HEK293 (cell line): Measurements from ENCODE around the gene OGFRL1.

ENCODE experiments used
- CTCF ChIA-PET: fragments of 350-600 bp; formaldehyde crosslinking; extraction: SDS; loops from one replicate; lab custom pipeline; 2021; ENCODE audit warnings: antibody characterized with exemption; lab: Yijun Ruan, JAX
- POLR2A ChIA-PET: fragments of 300-600 bp; formaldehyde crosslinking; extraction: SDS; loops from one replicate; lab custom pipeline; 2020; ENCODE audit warnings: antibody characterized with exemption, inconsistent platforms; lab: Yijun Ruan, JAX
- H3K27ac ChIP-seq: fragments of 200-500 bp; sonication (Bioruptor generic); 2 replicates; pipeline ENCODE4 v1.5.1; 2014; ENCODE audit warnings: low read depth, low read length, control low read depth, inconsistent platforms; ENCODE audit errors: extremely low read depth
- H3K36me3 ChIP-seq, 2 experiments: fragments of 200-500 bp in 1 of 2; sonication (Bioruptor generic) in 1 of 2; 1 replicate in 1 of 2; 2 replicates in 1 of 2; pipeline ENCODE4 v1.5.1; 2014 to 2017; ENCODE audit warnings: inconsistent platforms in 2 of 2, low read length in 2 of 2; ENCODE audit not compliant: control insufficient read depth in 2 of 2, insufficient read depth in 1 of 2
- H3K4me1 ChIP-seq: fragments of 200-500 bp; sonication (Bioruptor generic); 2 replicates; pipeline ENCODE4 v1.5.1; 2014; ENCODE audit warnings: mild to moderate bottlenecking, low read length, inconsistent platforms; ENCODE audit not compliant: control insufficient read depth, insufficient read depth
- H3K4me3 ChIP-seq: 2 replicates; pipeline ENCODE4 v1.5.1; 2011; ENCODE audit warnings: low read depth, mild to moderate bottlenecking, control low read depth, low read length, moderate library complexity
- H3K9me3 ChIP-seq: fragments of 200-500 bp; sonication (Bioruptor generic); 2 replicates; pipeline ENCODE4 v1.5.1; 2014; ENCODE audit warnings: low read depth, low read length, inconsistent platforms; ENCODE audit not compliant: control insufficient read depth, insufficient read depth
- ATF2 ChIP-seq: fragments of 450-650 bp; formaldehyde crosslinking; IDR thresholded peaks from 2 replicates; pipeline ENCODE4 v1.5.1; 2016; ENCODE audit warnings: missing biosample characterization, missing genetic modification characterization, low read depth
- BCL11A ChIP-seq: fragments of 450-650 bp; formaldehyde crosslinking; IDR thresholded peaks from 2 replicates; pipeline ENCODE4 v1.5.1; 2016; ENCODE audit warnings: low read depth, missing biosample characterization, missing genetic modification characterization
- GLIS1 ChIP-seq: fragments of 450-650 bp; formaldehyde crosslinking; IDR thresholded peaks from 2 replicates; pipeline ENCODE4 v1.5.1; 2016; ENCODE audit warnings: missing biosample characterization, missing genetic modification characterization
- HOXC10 ChIP-seq: sonication (generic); formaldehyde crosslinking; IDR thresholded peaks from 2 replicates; pipeline ENCODE4 v1.8.1; 2023; ENCODE audit warnings: mild to moderate bottlenecking, missing genetic modification reagents
- PBX3 ChIP-seq: sonication (generic); formaldehyde crosslinking; IDR thresholded peaks from 2 replicates; pipeline ENCODE4 v1.8.1; 2022; ENCODE audit warnings: mild to moderate bottlenecking, moderate library complexity, missing genetic modification reagents
- REPIN1 ChIP-seq: fragments of 450-650 bp; formaldehyde crosslinking; IDR thresholded peaks from 2 replicates; pipeline ENCODE4 v1.5.1; 2017; ENCODE audit warnings: missing biosample characterization, missing genetic modification characterization, low read depth
- REST ChIP-seq: fragments of 450-650 bp; formaldehyde crosslinking; IDR thresholded peaks from 2 replicates; pipeline ENCODE4 v1.5.1; 2016; ENCODE audit warnings: missing biosample characterization, missing genetic modification characterization
- SCRT2 ChIP-seq: fragments of 450-650 bp; formaldehyde crosslinking; IDR thresholded peaks from 2 replicates; pipeline ENCODE4 v1.5.1; 2016; ENCODE audit warnings: missing biosample characterization, missing genetic modification characterization
- SP7 ChIP-seq: fragments of 450-650 bp; formaldehyde crosslinking; IDR thresholded peaks from 2 replicates; pipeline ENCODE4 v1.5.1; 2016; ENCODE audit warnings: missing biosample characterization, missing genetic modification characterization
- ZBTB7A ChIP-seq: fragments of 450-650 bp; formaldehyde crosslinking; IDR thresholded peaks from 2 replicates; pipeline ENCODE4 v1.5.1; 2016; ENCODE audit warnings: low read depth, missing biosample characterization, missing genetic modification characterization
- ZFP3 ChIP-seq: fragments of 450-650 bp; formaldehyde crosslinking; IDR thresholded peaks from 2 replicates; pipeline ENCODE4 v1.5.1; 2016; ENCODE audit warnings: low read depth, missing biosample characterization, missing genetic modification characterization
- ZNF10 ChIP-seq: fragments of 450-650 bp; formaldehyde crosslinking; IDR thresholded peaks from 2 replicates; pipeline ENCODE4 v1.5.1; 2017; ENCODE audit warnings: missing biosample characterization, missing genetic modification characterization
- ZNF112 ChIP-seq: fragments of 450-650 bp; formaldehyde crosslinking; IDR thresholded peaks from 2 replicates; pipeline ENCODE4 v1.5.0; 2017; ENCODE audit warnings: missing biosample characterization, missing genetic modification characterization
- ZNF18 ChIP-seq: fragments of 450-650 bp; formaldehyde crosslinking; IDR thresholded peaks from 2 replicates; pipeline ENCODE4 v1.5.1; 2016; ENCODE audit warnings: missing biosample characterization, missing genetic modification characterization
- ZNF324 ChIP-seq: fragments of 450-650 bp; formaldehyde crosslinking; IDR thresholded peaks from 2 replicates; pipeline ENCODE4 v1.5.1; 2016; ENCODE audit warnings: missing biosample characterization, missing genetic modification characterization
- ZNF341 ChIP-seq: fragments of 450-650 bp; formaldehyde crosslinking; IDR thresholded peaks from 2 replicates; pipeline ENCODE4; 2016; ENCODE audit warnings: low read depth, missing biosample characterization, missing genetic modification characterization
- ZNF394 ChIP-seq: fragments of 450-650 bp; formaldehyde crosslinking; IDR thresholded peaks from 2 replicates; pipeline ENCODE4 v1.5.1; 2016; ENCODE audit warnings: missing biosample characterization, missing genetic modification characterization, mild to moderate bottlenecking, moderate library complexity, borderline replicate concordance
- ZNF398 ChIP-seq: fragments of 450-650 bp; formaldehyde crosslinking; IDR thresholded peaks from 2 replicates; pipeline ENCODE4 v1.5.1; 2017; ENCODE audit warnings: missing biosample characterization, missing genetic modification characterization
- ZNF473 ChIP-seq: fragments of 450-650 bp; formaldehyde crosslinking; IDR thresholded peaks from 2 replicates; pipeline ENCODE4 v1.5.1; 2017; ENCODE audit warnings: missing biosample characterization, missing genetic modification characterization
- ZNF501 ChIP-seq: fragments of 450-650 bp; formaldehyde crosslinking; IDR thresholded peaks from 2 replicates; pipeline ENCODE4 v1.5.1; 2016; ENCODE audit warnings: missing biosample characterization, missing genetic modification characterization
- ZNF510 ChIP-seq: fragments of 450-650 bp; formaldehyde crosslinking; IDR thresholded peaks from 2 replicates; pipeline ENCODE4 v1.5.1; 2018; ENCODE audit warnings: mild to moderate bottlenecking, missing genetic modification characterization, missing biosample characterization; ENCODE audit not compliant: insufficient replicate concordance
- ZNF521 ChIP-seq: fragments of 450-650 bp; formaldehyde crosslinking; IDR thresholded peaks from 2 replicates; pipeline ENCODE4 v1.5.1; 2017; ENCODE audit warnings: missing biosample characterization, mild to moderate bottlenecking, missing genetic modification characterization
- ZNF555 ChIP-seq: fragments of 450-650 bp; formaldehyde crosslinking; conservative IDR thresholded peaks from 2 replicates; pipeline ENCODE4 v1.5.1; 2017; ENCODE audit warnings: missing biosample characterization, mild to moderate bottlenecking, missing genetic modification characterization, inconsistent platforms
- ZNF600 ChIP-seq: fragments of 450-650 bp; formaldehyde crosslinking; IDR thresholded peaks from 2 replicates; pipeline ENCODE4 v1.5.1; 2016; ENCODE audit warnings: missing biosample characterization, missing genetic modification characterization
- ZNF629 ChIP-seq: fragments of 450-650 bp; formaldehyde crosslinking; IDR thresholded peaks from 2 replicates; pipeline ENCODE4 v1.5.1; 2017; ENCODE audit warnings: missing biosample characterization, missing genetic modification characterization
- ZNF654 ChIP-seq: fragments of 450-650 bp; formaldehyde crosslinking; IDR thresholded peaks from 2 replicates; pipeline ENCODE4 v1.5.1; 2016; ENCODE audit warnings: low read depth, missing biosample characterization, missing genetic modification characterization
- ZNF664 ChIP-seq: fragments of 450-650 bp; formaldehyde crosslinking; IDR thresholded peaks from 2 replicates; pipeline ENCODE4 v1.5.1; 2016; ENCODE audit warnings: missing biosample characterization, missing genetic modification characterization
- ZNF791 ChIP-seq: fragments of 450-650 bp; formaldehyde crosslinking; IDR thresholded peaks from 2 replicates; pipeline ENCODE4 v1.5.1; 2016; ENCODE audit warnings: missing biosample characterization, missing genetic modification characterization

Gene OGFRL1

GRCh38 chr6:71288228-71289038 lies at the start of gene OGFRL1 (continued):
- peak; percentile 49; the same call in 1 of the 2 replicates for TF ChIP-seq ZNF600 (tag by site-specific recombination)
- 0 out of 2 replicates have a peak, but pooled peaks have one; percentile 29 for TF ChIP-seq ZBTB7A
- no peak for TF ChIP-seq BCL11A (tag by site-specific recombination)
- TF ChIP-seq ZNF501 = peak; percentile 76; the same call in 1 of the 2 replicates
- no peak for TF ChIP-seq REPIN1 (tag by site-specific recombination)
- peak; percentile 98 for TF ChIP-seq GLIS1
- TF ChIP-seq ZNF629 (tag by site-specific recombination) = peak; percentile 42
- TF ChIP-seq SP7 = peak; percentile 71
- peak; percentile 22; the same call in 1 of the 2 replicates for TF ChIP-seq SCRT2
- TF ChIP-seq PBX3 (CRISPR knock-in tag) = peak; percentile 39; the same call in 1 of the 2 replicates
- no peak for TF ChIP-seq ZNF18 (tag by site-specific recombination)
- peak; percentile 53 for TF ChIP-seq ZNF341
- TF ChIP-seq ZNF10 (tag by site-specific recombination) = 0 out of 2 replicates have a peak, but pooled peaks have one; percentile 66
- TF ChIP-seq ZNF473 (tag by site-specific recombination) = no peak
- TF ChIP-seq, all 188 proteins: peak for 56

GRCh38 chr6:71239694-71240093 lies 48.9 kb upstream of the OGFRL1 start:
- no peaks in the 10 kb centered on the region for H3K36me3 ChIP-seq
- TF ChIP-seq ZNF555 (tag by site-specific recombination) (no peak), ZNF324 (no peak), ZNF394 (tag by site-specific recombination) (no peak), ZNF398 (peak; percentile 54), ZNF521 (tag by site-specific recombination) (no peak), ZNF791 (no peak), ZNF112 (tag by site-specific recombination) (no peak), ZNF664 (tag by site-specific recombination) (no peak), ZNF510 (no peak), HOXC10 (CRISPR knock-in tag) (no peak), ZNF654 (tag by site-specific recombination) (no peak), REST (tag by site-specific recombination) (peak; percentile 64; the same call in 1 of the 2 replicates), ATF2 (tag by site-specific recombination) (no peak), ZFP3 (tag by site-specific recombination) (no peak)
- ChIA-PET POLR2A (interaction anchor here (2.0 kb wide), 1 partner anchor 49 kb away, joined by 9 read pairs; the partner anchor contains the start of gene OGFRL1), CTCF (interaction anchor here (0.8 to 1.7 kb wide), 3 partner anchors 11 to 15 kb away, joined by 3 to 6 read pairs (median 3); no protein-coding TSS in a partner anchor)
- H3K27ac ChIP-seq = no peak overlapping the region
- H3K4me3 ChIP-seq = no peak overlapping the region
- no peaks in the 10 kb centered on the region for H3K4me1 ChIP-seq
- no peaks in the 10 kb centered on the region for H3K9me3 ChIP-seq
